ENCODE data around the gene ARHGEF3.

Gene ARHGEF3

DNA sequence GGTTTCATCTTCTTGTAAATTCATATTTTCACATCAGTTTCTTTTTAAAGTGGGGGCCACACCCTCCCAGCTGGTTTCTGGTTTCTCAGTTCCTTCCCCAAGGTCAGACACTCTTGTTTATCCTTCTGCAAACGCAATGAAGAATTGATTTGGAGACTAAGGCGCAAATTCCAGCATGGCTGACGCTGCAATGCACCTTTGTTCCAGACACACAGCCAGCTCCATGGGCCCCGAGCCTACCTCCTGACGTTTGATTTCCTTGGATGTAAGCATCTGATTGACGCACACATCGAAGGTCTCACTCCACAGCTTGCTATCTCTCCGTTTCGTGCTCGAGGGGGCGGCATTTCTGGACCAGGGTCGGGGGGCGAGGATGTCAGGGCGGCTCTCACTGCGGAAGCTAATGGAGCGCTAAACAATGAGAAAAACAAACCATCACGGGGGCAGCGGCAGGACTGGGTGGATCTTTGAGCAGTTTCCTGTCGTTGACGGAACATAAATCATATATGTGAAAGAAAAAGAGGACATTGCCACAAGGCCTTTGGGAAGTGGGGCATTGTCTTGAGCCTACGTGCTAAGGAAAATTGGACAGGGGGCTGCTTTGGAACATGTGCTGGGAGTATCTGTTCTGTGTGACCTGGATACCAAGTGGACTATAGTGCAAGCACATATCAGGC, 46.9 kb downstream of the ARHGEF3 start:
- no peak overlapping the region for H3K4me3 ChIP-seq (ENCODE audit: low read length)
- TF ChIP-seq, protein P1, sequence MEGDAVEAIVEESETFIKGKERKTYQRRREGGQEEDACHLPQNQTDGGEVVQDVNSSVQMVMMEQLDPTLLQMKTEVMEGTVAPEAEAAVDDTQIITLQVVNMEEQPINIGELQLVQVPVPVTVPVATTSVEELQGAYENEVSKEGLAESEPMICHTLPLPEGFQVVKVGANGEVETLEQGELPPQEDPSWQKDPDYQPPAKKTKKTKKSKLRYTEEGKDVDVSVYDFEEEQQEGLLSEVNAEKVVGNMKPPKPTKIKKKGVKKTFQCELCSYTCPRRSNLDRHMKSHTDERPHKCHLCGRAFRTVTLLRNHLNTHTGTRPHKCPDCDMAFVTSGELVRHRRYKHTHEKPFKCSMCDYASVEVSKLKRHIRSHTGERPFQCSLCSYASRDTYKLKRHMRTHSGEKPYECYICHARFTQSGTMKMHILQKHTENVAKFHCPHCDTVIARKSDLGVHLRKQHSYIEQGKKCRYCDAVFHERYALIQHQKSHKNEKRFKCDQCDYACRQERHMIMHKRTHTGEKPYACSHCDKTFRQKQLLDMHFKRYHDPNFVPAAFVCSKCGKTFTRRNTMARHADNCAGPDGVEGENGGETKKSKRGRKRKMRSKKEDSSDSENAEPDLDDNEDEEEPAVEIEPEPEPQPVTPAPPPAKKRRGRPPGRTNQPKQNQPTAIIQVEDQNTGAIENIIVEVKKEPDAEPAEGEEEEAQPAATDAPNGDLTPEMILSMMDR (IDR thresholded peaks at IDR 0.05; ENCODE audit: insufficient read depth, low read depth, low read length, missing control alignments) = no peak
- DNase-seq (ENCODE audit: low read depth) = no peak

DNA sequence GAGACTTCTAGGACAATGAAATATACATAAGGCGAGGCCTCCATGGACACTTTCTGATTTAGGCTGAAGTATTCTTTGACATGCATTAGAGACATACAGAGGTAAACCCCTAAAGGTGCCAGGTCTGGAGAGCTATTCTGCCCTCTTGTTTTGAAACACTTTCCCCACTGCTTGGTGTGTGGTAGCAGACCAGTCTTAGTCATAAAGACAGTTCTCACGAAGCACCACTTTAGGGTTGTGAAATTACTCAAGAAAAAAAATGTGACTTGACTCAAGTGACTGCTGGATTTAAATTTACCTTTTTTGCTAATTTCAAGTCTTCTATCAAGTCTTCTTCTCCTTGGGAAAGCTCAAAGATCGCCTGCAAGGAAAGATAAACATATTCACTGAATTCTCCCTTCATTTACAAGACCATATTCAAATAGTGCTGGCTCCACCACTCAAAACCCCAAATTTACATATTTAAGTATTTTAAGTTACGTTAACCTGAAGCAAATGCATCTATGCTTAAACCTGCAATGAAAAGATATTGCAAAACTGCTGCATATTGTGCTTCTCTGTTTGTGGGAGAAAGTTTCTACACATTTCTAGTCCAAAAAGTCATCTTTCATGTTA, 48.4 kb downstream of the ARHGEF3 start:
- TF ChIP-seq, protein P1 (IDR thresholded peaks at IDR 0.05; ENCODE audit: insufficient read depth, low read depth, low read length, missing control alignments) = no peak
- H3K4me3 ChIP-seq (ENCODE audit: low read length) = no peak overlapping the region
- DNase-seq (ENCODE audit: low read depth) = peak; percentile 50

DNA sequence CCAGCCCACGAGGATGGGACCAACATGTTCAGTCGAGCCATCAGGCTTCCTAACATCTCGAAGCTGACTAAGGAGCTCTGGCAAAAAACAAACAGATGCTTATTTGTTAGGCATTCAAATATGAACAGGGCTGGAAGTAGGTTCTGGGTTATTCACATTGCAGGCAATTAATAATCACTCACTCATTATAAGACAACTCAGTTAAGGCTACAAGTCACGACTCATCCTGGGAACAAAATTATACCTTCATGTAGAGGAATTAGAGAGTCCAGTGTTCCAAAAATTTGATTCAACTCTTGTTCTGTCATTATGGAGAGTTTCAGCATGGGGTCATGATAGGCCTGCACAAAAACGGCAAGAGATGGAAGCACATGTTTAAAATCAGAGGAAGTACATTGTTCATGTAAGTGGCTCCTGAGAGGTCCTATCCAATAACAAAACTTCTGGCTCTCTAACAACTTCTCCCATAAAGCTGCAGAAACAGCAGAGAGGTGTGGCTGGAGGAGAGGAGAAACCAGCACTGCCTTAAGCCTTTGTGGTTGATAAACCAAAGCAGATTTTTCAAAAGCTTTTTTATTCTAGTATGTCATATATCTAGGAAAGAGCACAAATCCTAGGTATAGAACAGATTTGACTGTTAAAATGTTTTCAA, 50.6 kb downstream of the ARHGEF3 start:
- H3K4me3 ChIP-seq (ENCODE audit: low read length) = no peak overlapping the region
- DNase-seq (ENCODE audit: low read depth) = peak; percentile 61
- TF ChIP-seq, protein P1 (IDR thresholded peaks at IDR 0.05; ENCODE audit: insufficient read depth, low read depth, low read length, missing control alignments) = no peak

DNA sequence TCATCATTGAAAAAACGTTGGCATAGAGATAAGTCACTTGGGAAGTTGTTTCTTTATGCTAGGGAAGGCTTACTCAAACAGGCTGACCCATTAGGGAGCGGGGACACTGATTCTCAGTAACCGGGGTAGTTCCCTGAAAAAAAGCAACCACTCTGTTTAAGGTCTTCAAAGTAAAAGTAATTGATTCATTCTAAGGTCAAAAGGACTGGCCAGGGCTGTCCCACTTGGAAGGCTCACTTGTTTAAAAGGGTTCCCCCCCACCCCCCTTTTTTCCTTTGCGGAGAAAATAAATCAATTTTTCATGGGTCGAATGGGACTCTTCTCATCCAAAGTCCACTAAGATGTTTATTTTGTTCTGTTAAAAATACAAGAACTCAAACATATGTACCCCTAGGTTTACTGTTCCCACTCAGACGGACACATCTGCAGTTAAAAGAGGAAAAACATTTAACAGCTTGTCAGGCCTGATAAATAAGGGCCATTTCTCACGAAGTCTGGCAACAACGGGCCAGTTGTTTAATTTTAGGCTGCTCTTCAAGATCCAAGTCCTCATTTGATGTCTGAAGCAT, 53.0 kb downstream of the ARHGEF3 start:
- TF ChIP-seq, protein P1 (IDR thresholded peaks at IDR 0.05; ENCODE audit: insufficient read depth, low read depth, low read length, missing control alignments) = no peak
- DNase-seq (ENCODE audit: low read depth) = no peak

DNA sequence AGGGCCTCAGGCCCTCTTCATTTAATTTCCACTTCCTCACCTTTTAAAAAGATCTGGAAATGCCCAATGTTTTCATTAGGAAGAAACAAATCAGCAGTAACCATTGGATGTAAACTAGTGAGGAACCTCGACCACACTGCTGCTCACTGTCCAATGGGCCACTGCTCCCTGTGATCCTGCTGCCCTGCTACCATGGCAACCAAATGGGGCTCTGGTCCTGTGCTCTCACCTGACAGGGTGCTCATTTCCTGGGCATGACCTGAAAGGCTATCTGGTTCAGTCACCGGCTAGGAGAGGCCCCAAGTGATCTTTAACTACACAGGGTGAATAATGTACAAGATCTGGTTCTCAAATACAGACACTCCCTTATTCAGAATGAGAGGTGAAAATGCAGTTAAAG, 54.6 kb downstream of the ARHGEF3 start:
- no peak overlapping the region for H3K4me3 ChIP-seq (ENCODE audit: low read length)
- TF ChIP-seq, protein P1 (IDR thresholded peaks at IDR 0.05; ENCODE audit: insufficient read depth, low read depth, low read length, missing control alignments) = no peak
- no peak for DNase-seq (ENCODE audit: low read depth)

More for the DNA sequence above, 53.0 kb downstream of the ARHGEF3 start:
- no peak overlapping the region for H3K4me3 ChIP-seq (ENCODE audit: low read length)

DNA sequence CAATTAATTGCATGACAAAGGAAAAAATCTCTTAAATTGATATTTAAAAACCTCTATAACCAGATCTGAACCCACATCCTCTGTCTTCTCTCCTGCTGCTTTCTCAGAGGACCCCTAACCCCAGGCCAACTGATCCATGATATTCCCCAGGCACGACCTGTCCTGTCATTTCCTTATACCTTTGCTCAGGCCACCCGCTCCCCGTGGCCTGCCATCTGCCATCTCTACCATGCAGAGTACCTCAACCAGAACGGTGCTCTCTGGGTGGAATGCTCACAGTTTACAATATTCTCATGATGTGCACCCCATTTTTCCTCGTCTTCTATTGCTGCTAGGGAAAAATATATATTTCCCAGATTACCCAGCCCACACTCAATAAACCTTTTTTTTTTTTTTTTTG, 57.7 kb downstream of the ARHGEF3 start:
- no peak for DNase-seq (ENCODE audit: low read depth)
- H3K4me3 ChIP-seq (ENCODE audit: low read length) = no peak overlapping the region
- TF ChIP-seq, protein P1 (IDR thresholded peaks at IDR 0.05; ENCODE audit: insufficient read depth, low read depth, low read length, missing control alignments) = no peak
